BJ (cell line): Measurements from ENCODE around the gene AMN. TPM values are rescaled to one million over a fixed set of nuclear protein-coding genes. Genes with fewer than 3 reads are reported as not detected.

Experiments
- CTCF ChIA-PET: fragments of 350-600 bp; formaldehyde crosslinking; extraction: SDS; loops from one replicate; lab custom pipeline; 2021; ENCODE audit warnings: antibody characterized with exemption, inconsistent platforms; lab: Yijun Ruan, JAX
- POLR2A ChIA-PET: fragments of 300-600 bp; sonication (Branson Sonifier 250); formaldehyde crosslinking; extraction: SDS; loops from one replicate; lab custom pipeline; 2021; ENCODE audit warnings: antibody characterized with exemption; lab: Charles Lee
- DNase-seq: peaks from one replicate; pipeline ENCODE4 v3.0.0-alpha.2; 2011; ENCODE audit warnings: low read depth
- H3K27me3 ChIP-seq: 2 replicates; pipeline ENCODE4 v1.6.0; 2011; ENCODE audit warnings: low read length; ENCODE audit not compliant: control insufficient read depth, insufficient read depth
- H3K36me3 ChIP-seq: 2 replicates; pipeline ENCODE4 v1.5.1; 2011; ENCODE audit warnings: low read length; ENCODE audit not compliant: control insufficient read depth, insufficient read depth
- H3K4me3 ChIP-seq: 2 replicates; pipeline ENCODE4 v1.5.1; 2011; ENCODE audit warnings: low read depth, mild to moderate bottlenecking, control low read depth, low read length
- CTCF ChIP-seq: IDR thresholded peaks from 2 replicates; pipeline ENCODE4 v1.5.1; 2011; ENCODE audit warnings: low read depth, mild to moderate bottlenecking, control low read depth, inconsistent platforms, low read length, moderate library complexity; ENCODE audit not compliant: insufficient read depth
- polyA plus RNA-seq: library from polyadenylated mRNA; depleted of rRNA; stranded (reverse); fragments of >200 nt; gene quantifications from 2 replicates; pipeline ENCODE4 v1.2.3, GENCODE V29; 2011

The AMN gene
- polyA plus RNA-seq, 1 experiment: 0.17 TPM

- DNase-seq: no peak
- no peak overlapping the region for H3K4me3 ChIP-seq
- ChIA-PET CTCF (interaction anchor here (0.7 kb wide), 1 partner anchor 14 kb away, joined by 3 read pairs; no protein-coding TSS in a partner anchor), POLR2A (no interaction called here)
- no peak for TF ChIP-seq CTCF
- no peaks in the 10 kb centered on the region for H3K27me3 ChIP-seq
- H3K36me3 ChIP-seq: peaks cover 37% of the 10 kb centered on the region
Observed at GRCh38 chr14:102970496-102970895, 48.0 kb downstream of the AMN start.

- Histone ChIP-seq H3K27me3 (no peaks in the 10 kb centered on the region), H3K4me3 (no peak overlapping the region), H3K36me3 (peaks cover 42% of the 10 kb centered on the region)
- no peak for TF ChIP-seq CTCF
- ChIA-PET CTCF (interaction anchor here (0.7 to 1.0 kb wide), 2 partner anchors 15 kb away, joined by 3 read pairs; no protein-coding TSS in a partner anchor), POLR2A (no interaction called here)
- DNase-seq: no peak
Observed at GRCh38 chr14:102971314-102971713, 48.9 kb downstream of the AMN start.

GRCh38 chr14:102971836-102972606 lies 49.6 kb downstream of the AMN start:
- ChIA-PET POLR2A (no interaction called here), CTCF (interaction anchor here (1.0 kb wide), 1 partner anchor 16 kb away, joined by 3 read pairs; no protein-coding TSS in a partner anchor)
- Histone ChIP-seq H3K4me3 (no peak overlapping the region), H3K27me3 (no peaks in the 10 kb centered on the region), H3K36me3 (peaks cover 43% of the 10 kb centered on the region)
- no peak for DNase-seq
- no peak for TF ChIP-seq CTCF

GRCh38 chr14:102973706-102974285 lies 51.3 kb downstream of the AMN start:
- CTCF ChIA-PET: no interaction called here
- Histone ChIP-seq H3K4me3 (no peak overlapping the region), H3K27me3 (no peaks in the 10 kb centered on the region), H3K36me3 (peaks cover 39% of the 10 kb centered on the region)
- DNase-seq: no peak
- POLR2A ChIA-PET: no interaction called here
- no peak for TF ChIP-seq CTCF

GRCh38 chr14:102975662-102976061 lies 53.2 kb downstream of the AMN start:
- no peak for TF ChIP-seq CTCF
- no peak for DNase-seq
- CTCF ChIA-PET: interaction anchor here (0.8 to 1.7 kb wide), 5 partner anchors 11 to 98 kb away, joined by 3 to 4 read pairs (median 4); no protein-coding TSS in a partner anchor
- H3K27me3 ChIP-seq: no peaks in the 10 kb centered on the region
- H3K4me3 ChIP-seq: no peak overlapping the region
- H3K36me3 ChIP-seq: peaks cover 28% of the 10 kb centered on the region
- POLR2A ChIA-PET: no interaction called here
